ENCODE measurements around the gene CEP350. TPM values are rescaled to one million over a fixed set of nuclear protein-coding genes. Genes with fewer than 3 reads are reported as not detected.

CEP350 gene
- total RNA-seq, 2 donors from 2014 or later: 51.1 to 73.8 TPM

DNA sequence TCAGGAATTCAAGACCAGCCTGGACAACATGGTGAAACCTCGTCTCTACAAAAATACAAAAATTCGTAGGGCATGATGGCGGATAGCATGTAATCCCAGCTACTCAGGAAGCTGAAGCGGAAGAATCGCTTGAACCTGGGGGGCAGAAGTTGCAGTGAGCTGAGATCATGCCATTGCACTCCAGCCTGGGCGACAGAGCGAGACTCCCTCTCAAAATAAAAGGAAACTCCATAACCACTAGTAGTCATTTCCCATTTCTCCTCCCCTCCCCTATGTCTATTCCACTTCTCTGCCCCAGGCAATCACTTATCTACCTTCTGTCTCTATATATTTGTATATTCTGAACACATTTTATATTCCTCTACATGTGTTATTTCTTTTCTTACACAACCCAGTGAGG lies 4.0 kb upstream of the CEP350 start:
- Histone ChIP-seq H3K4me1 (ENCODE audit: control insufficient read depth in 1 of 2, low read depth in 2 of 2) (peaks cover 3 to 5% of the 10 kb centered on the region in 2 donors), H3K27me3 (replicated peaks; ENCODE audit: insufficient read depth) (no peaks in the 10 kb centered on the region), H3K36me3 (no peaks in the 10 kb centered on the region), H3K27ac (no peak overlapping the region), H3K9me3 (no peaks in the 10 kb centered on the region), H3K4me3 (no peak overlapping the region)
- TF ChIP-seq, protein P1, sequence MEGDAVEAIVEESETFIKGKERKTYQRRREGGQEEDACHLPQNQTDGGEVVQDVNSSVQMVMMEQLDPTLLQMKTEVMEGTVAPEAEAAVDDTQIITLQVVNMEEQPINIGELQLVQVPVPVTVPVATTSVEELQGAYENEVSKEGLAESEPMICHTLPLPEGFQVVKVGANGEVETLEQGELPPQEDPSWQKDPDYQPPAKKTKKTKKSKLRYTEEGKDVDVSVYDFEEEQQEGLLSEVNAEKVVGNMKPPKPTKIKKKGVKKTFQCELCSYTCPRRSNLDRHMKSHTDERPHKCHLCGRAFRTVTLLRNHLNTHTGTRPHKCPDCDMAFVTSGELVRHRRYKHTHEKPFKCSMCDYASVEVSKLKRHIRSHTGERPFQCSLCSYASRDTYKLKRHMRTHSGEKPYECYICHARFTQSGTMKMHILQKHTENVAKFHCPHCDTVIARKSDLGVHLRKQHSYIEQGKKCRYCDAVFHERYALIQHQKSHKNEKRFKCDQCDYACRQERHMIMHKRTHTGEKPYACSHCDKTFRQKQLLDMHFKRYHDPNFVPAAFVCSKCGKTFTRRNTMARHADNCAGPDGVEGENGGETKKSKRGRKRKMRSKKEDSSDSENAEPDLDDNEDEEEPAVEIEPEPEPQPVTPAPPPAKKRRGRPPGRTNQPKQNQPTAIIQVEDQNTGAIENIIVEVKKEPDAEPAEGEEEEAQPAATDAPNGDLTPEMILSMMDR (IDR thresholded peaks at IDR 0.05): no peak
- ATAC-seq (ENCODE audit: insufficient number of reproducible peaks, low FRiP score, low read depth): no peak
- no peak for DNase-seq (ENCODE audit: low spot score)

GRCh38 chr1:179951383-179952144 lies 3.0 kb upstream of the CEP350 start:
- Histone ChIP-seq H3K4me3 (no peak overlapping the region), H3K9me3 (no peaks in the 10 kb centered on the region), H3K27me3 (replicated peaks; ENCODE audit: insufficient read depth) (no peaks in the 10 kb centered on the region), H3K27ac (no peak overlapping the region), H3K36me3 (no peaks in the 10 kb centered on the region), H3K4me1 (ENCODE audit: control insufficient read depth in 1 of 2, low read depth in 2 of 2) (peaks cover 12% of the 10 kb centered on the region in 2 donors)
- TF ChIP-seq, protein P1 (IDR thresholded peaks at IDR 0.05): no peak
- DNase-seq (ENCODE audit: low spot score): no peak
- ATAC-seq (ENCODE audit: insufficient number of reproducible peaks, low FRiP score, low read depth): no peak

DNA sequence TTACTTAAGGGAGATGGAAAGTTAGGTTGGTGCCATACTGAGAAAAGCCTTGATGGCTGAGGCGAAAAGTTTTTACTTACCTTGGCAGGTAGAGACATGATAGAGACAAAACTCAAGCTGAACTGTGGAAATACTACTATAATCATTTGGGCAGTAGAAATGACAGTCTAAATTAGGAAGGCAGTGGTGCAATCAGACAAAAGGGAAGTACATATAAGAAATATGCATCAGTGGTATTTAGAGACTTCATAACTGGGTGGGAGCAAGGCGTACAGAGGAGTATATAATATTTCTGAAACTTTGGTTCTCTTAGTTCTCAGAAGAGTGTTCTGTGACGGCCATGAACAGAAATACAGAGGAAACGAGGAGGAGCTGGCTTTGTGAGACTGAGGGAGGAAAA lies 2.4 kb upstream of the CEP350 start:
- no peaks in the 10 kb centered on the region for H3K9me3 ChIP-seq
- no peak for DNase-seq (ENCODE audit: low spot score)
- peaks cover 14 to 15% of the 10 kb centered on the region in 2 donors for H3K4me1 ChIP-seq (ENCODE audit: control insufficient read depth in 1 of 2, low read depth in 2 of 2)
- H3K27ac ChIP-seq: no peak overlapping the region
- H3K36me3 ChIP-seq: no peaks in the 10 kb centered on the region
- TF ChIP-seq, protein P1 (IDR thresholded peaks at IDR 0.05): no peak
- H3K27me3 ChIP-seq (replicated peaks; ENCODE audit: insufficient read depth): no peaks in the 10 kb centered on the region
- H3K4me3 ChIP-seq: no peak overlapping the region
- no peak for ATAC-seq (ENCODE audit: insufficient number of reproducible peaks, low FRiP score, low read depth)

GRCh38 chr1:179953974-179954492 lies 577 bp upstream of the CEP350 start:
- DNase-seq (ENCODE audit: low spot score): no peak
- Histone ChIP-seq H3K9me3 (no peaks in the 10 kb centered on the region), H3K27ac (peak overlapping the region; percentile 89 to 95), H3K27me3 (replicated peaks; ENCODE audit: insufficient read depth) (no peaks in the 10 kb centered on the region), H3K4me1 (ENCODE audit: control insufficient read depth in 1 of 2, low read depth in 2 of 2) (peaks cover 19 to 25% of the 10 kb centered on the region in 2 donors), H3K4me3 (peak overlapping the region; percentile 99), H3K36me3 (no peaks in the 10 kb centered on the region)
- TF ChIP-seq, protein P1 (IDR thresholded peaks at IDR 0.05): peak; percentile 36
- peak; percentile 13 for ATAC-seq (ENCODE audit: insufficient number of reproducible peaks, low FRiP score, low read depth)

GRCh38 chr1:179955287-179955680 lies 674 bp downstream of the CEP350 start:
- TF ChIP-seq, protein P1 (IDR thresholded peaks at IDR 0.05): no peak
- ATAC-seq (ENCODE audit: insufficient number of reproducible peaks, low FRiP score, low read depth) (no peak), DNase-seq (ENCODE audit: low spot score) (no peak)
- Histone ChIP-seq H3K27ac (peak overlapping the region; percentile 89 to 95), H3K9me3 (no peaks in the 10 kb centered on the region), H3K27me3 (replicated peaks; ENCODE audit: insufficient read depth) (no peaks in the 10 kb centered on the region), H3K4me3 (peak overlapping the region; percentile 99), H3K36me3 (no peaks in the 10 kb centered on the region), H3K4me1 (ENCODE audit: control insufficient read depth in 1 of 2, low read depth in 2 of 2) (peaks cover 19 to 25% of the 10 kb centered on the region in 2 donors)

All from thoracic aorta (tissue), 2 donors.